ENCODE measurements around the gene GLI2. TPM values are rescaled to one million over a fixed set of nuclear protein-coding genes. Genes with fewer than 3 reads are reported as not detected.

The GLI2 gene
- total RNA-seq, 1 experiment from 2014 or later, result 4.0 TPM

- Histone ChIP-seq H3K79me2 (ENCODE audit: low read length) (peaks cover 24% of the 10 kb centered on the region), H3F3A (ENCODE audit: low read length, unreplicated experiment) (no peaks in the 10 kb centered on the region), H3K4me3 (ENCODE audit: low read length) (no peak overlapping the region), H3K4me2 (ENCODE audit: low read length) (no peak overlapping the region), H2AFZ (ENCODE audit: low read length) (no peak overlapping the region), H3K9me2 (replicated peaks; ENCODE audit: low read length) (no peaks in the 10 kb centered on the region), H3K9me3 (ENCODE audit: low read length) (no peaks in the 10 kb centered on the region), H3K27ac (ENCODE audit: low read length) (no peak overlapping the region), H3K36me3 (ENCODE audit: low read depth, low read length) (no peaks in the 10 kb centered on the region), H3K4me1 (ENCODE audit: insufficient read depth, low read length) (peaks cover 19% of the 10 kb centered on the region), H4K20me1 (ENCODE audit: low read length) (no peaks in the 10 kb centered on the region), H3K27me3 (ENCODE audit: low read length) (no peaks in the 10 kb centered on the region), H3K9ac (ENCODE audit: low read length) (no peak overlapping the region)
- BruUV-seq (replicated peaks), result no TSS peak
- POLR2A ChIA-PET (ENCODE audit: unreplicated experiment), result no interaction called here
- CTCF ChIA-PET, result no interaction called here
- no peak for DNase-seq
- intact Hi-C loops (cut with micrococcal nuclease), result no loop called here
- TF ChIP-seq EZH2phosphoT487 (IDR thresholded peaks at IDR 0.05; ENCODE audit: borderline replicate concordance, low read length), result no peak
- no peak for TF ChIP-seq EZH2 (IDR thresholded peaks at IDR 0.05; ENCODE audit: low read length, unreplicated experiment)
- TF ChIP-seq CTCF (conservative IDR thresholded peaks at IDR 0.05; ENCODE audit: low read depth, low read length), result no peak
- no peak for ATAC-seq
Observed at GRCh38 chr2:120743657-120744056, 8.0 kb downstream of the GLI2 start.

DNA sequence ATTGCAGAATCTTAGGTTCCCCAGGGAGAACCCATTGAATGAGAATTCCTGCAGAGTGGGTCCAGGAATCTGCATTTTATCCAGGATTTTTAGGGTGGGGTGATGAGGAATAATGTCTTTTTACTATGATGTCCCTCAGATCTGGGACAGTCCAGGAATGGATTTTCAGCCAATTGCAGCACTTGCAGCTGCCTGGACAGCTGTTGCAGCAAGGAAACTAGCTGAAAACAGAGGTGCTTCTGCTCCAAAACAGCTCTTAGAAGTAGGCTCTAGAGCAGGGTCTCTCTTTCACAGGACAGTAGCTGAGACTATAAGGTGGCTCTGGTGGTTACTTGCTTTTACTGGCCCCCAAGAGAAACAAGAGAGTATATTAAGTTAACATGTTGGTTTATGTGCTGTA lies 9.1 kb downstream of the GLI2 start:
- no peaks in the 10 kb centered on the region for H3K27me3 ChIP-seq (ENCODE audit: low read length)
- no peaks in the 10 kb centered on the region for H4K20me1 ChIP-seq (ENCODE audit: low read length)
- BruUV-seq (replicated peaks), result no TSS peak
- no peaks in the 10 kb centered on the region for H3K9me3 ChIP-seq (ENCODE audit: low read length)
- H3F3A ChIP-seq (ENCODE audit: low read length, unreplicated experiment), result no peaks in the 10 kb centered on the region
- H3K27ac ChIP-seq (ENCODE audit: low read length), result no peak overlapping the region
- peaks cover 12% of the 10 kb centered on the region; the same call in 1 of the 2 replicates for H3K79me2 ChIP-seq (ENCODE audit: low read length)
- ChIA-PET POLR2A (ENCODE audit: unreplicated experiment) (no interaction called here), CTCF (no interaction called here)
- no peak overlapping the region for H3K9ac ChIP-seq (ENCODE audit: low read length)
- no peak for DNase-seq
- no peak overlapping the region for H2AFZ ChIP-seq (ENCODE audit: low read length)
- no peaks in the 10 kb centered on the region for H3K36me3 ChIP-seq (ENCODE audit: low read depth, low read length)
- H3K4me2 ChIP-seq (ENCODE audit: low read length), result no peak overlapping the region
- intact Hi-C loops (cut with micrococcal nuclease), result no loop called here
- TF ChIP-seq EZH2phosphoT487 (IDR thresholded peaks at IDR 0.05; ENCODE audit: borderline replicate concordance, low read length), result no peak
- TF ChIP-seq CTCF (conservative IDR thresholded peaks at IDR 0.05; ENCODE audit: low read depth, low read length), result no peak
- TF ChIP-seq EZH2 (IDR thresholded peaks at IDR 0.05; ENCODE audit: low read length, unreplicated experiment), result no peak
- peaks cover 9% of the 10 kb centered on the region for H3K4me1 ChIP-seq (ENCODE audit: insufficient read depth, low read length)
- H3K4me3 ChIP-seq (ENCODE audit: low read length), result no peak overlapping the region
- no peaks in the 10 kb centered on the region for H3K9me2 ChIP-seq (replicated peaks; ENCODE audit: low read length)
- ATAC-seq, result no peak

GRCh38 chr2:120745420-120746111 lies 9.9 kb downstream of the GLI2 start:
- CTCF ChIA-PET, result interaction anchor here (0.6 kb wide), 1 partner anchor 340 kb away, joined by 6 read pairs; no protein-coding TSS in a partner anchor
- intact Hi-C loops (cut with micrococcal nuclease), result no loop called here
- POLR2A ChIA-PET (ENCODE audit: unreplicated experiment), result no interaction called here

More at GRCh38 chr2:120745420-120746111, 9.9 kb downstream of the GLI2 start:
- H3K27me3 ChIP-seq (ENCODE audit: low read length), result no peaks in the 10 kb centered on the region
- H3K9me3 ChIP-seq (ENCODE audit: low read length), result no peaks in the 10 kb centered on the region
- H3K9me2 ChIP-seq (replicated peaks; ENCODE audit: low read length), result no peaks in the 10 kb centered on the region
- no peak overlapping the region for H3K27ac ChIP-seq (ENCODE audit: low read length)
- no peaks in the 10 kb centered on the region for H4K20me1 ChIP-seq (ENCODE audit: low read length)
- DNase-seq (no peak), ATAC-seq (no peak)
- peaks cover 7% of the 10 kb centered on the region; the same call in 1 of the 2 replicates for H3K79me2 ChIP-seq (ENCODE audit: low read length)
- H3K9ac ChIP-seq (ENCODE audit: low read length), result no peak overlapping the region
- no peak for TF ChIP-seq EZH2phosphoT487 (IDR thresholded peaks at IDR 0.05; ENCODE audit: borderline replicate concordance, low read length)
- no peak for TF ChIP-seq EZH2 (IDR thresholded peaks at IDR 0.05; ENCODE audit: low read length, unreplicated experiment)
- no peak for TF ChIP-seq CTCF (conservative IDR thresholded peaks at IDR 0.05; ENCODE audit: low read depth, low read length)
- H3K4me3 ChIP-seq (ENCODE audit: low read length), result no peak overlapping the region
- peaks cover 9% of the 10 kb centered on the region for H3K4me1 ChIP-seq (ENCODE audit: insufficient read depth, low read length)
- H3K4me2 ChIP-seq (ENCODE audit: low read length), result no peak overlapping the region
- no peaks in the 10 kb centered on the region for H3F3A ChIP-seq (ENCODE audit: low read length, unreplicated experiment)
- no peak overlapping the region for H2AFZ ChIP-seq (ENCODE audit: low read length)
- no peaks in the 10 kb centered on the region for H3K36me3 ChIP-seq (ENCODE audit: low read depth, low read length)
- BruUV-seq (replicated peaks), result no TSS peak

Measured in PC-3 (cell line).